T-helper 2 cell treated with Interferon-gamma antibody and Interleukin-4, amounts not matched to agents 100 ng/mL and 5 ng/mL, for 36 hours (primary cell): Measurements from ENCODE around the gene TTC29. TPM values are rescaled to one million over a fixed set of nuclear protein-coding genes. Genes with fewer than 3 reads are reported as not detected.
"Not testable (repeated sequence)": the region's sequence is repeated elsewhere in the genome, so short reads cannot be mapped to it uniquely, and the experiment has no call there.

Source experiments
- intact Hi-C: fragments of 100-400 bp; cut with micrococcal nuclease; formaldehyde crosslinking; loops from one replicate; pipeline ENCODE4 v1.15.1; 2023
- total RNA-seq: library from RNA; stranded (reverse); gene quantifications from 2 replicates; pipeline ENCODE4 v1.2.3, GENCODE V29; 2022

Gene TTC29
- total RNA-seq, 1 donor from 2014 or later, result not detected

DNA sequence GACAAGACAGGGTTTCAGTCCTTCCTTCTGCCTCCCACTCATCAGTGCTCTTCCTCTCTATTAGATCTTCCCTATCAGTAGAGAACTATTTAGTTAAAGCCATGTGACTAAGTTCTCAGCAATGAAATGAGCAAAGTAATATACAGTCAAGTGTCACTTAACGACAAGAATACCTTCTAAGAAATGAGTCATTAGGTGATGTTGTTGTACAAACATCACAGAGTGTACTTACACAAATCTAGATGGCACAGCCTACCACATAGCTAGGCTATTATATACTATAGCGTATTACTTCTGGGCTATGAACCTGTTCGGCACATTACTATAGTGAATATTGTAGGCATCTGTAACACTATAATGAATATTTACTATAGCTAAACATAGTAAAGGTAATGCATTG lies 235.7 kb downstream of the TTC29 start:
- intact Hi-C loops, result no loop called here

- intact Hi-C loops, result no loop called here
Measured at GRCh38 chr4:146699910-146700309, 245.8 kb downstream of the TTC29 start.

DNA sequence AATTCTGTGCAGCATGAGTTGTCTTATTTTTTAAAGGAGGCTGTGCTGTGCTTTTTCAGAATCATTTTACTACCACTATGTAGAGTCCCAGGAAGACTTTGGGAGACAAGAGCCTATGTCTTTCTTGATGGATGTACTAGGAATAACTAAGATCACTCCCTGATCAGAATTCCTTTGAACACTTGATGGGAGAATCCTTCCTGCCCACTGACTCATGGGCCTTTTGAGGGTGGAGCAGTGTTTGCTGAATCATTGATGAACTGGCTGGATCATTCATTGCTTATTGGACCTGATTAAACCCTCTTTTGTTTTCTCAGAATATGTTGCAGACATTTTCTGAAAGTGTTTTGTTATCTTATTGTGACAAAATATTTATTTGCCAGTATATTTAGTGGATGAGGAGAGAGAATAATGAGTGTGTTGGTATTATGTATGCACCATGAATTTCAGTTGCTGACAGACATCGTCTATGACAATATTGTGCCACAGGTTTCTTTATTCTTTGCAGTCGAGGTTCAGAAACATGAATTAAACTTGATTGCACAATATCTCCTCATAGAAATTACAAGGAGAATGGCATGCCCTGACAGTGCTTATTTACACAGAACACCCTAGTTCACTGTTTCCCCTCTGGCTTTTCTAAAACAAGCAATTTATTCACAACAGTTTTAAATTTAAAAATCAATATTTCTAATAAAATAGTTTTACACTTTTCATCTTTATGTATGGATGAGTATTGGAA lies 270.7 kb downstream of the TTC29 start:
- intact Hi-C loops, result no loop called here

GRCh38 chr4:146663968-146664311 lies 281.7 kb downstream of the TTC29 start:
- intact Hi-C loops, result not testable (repeated sequence)

DNA sequence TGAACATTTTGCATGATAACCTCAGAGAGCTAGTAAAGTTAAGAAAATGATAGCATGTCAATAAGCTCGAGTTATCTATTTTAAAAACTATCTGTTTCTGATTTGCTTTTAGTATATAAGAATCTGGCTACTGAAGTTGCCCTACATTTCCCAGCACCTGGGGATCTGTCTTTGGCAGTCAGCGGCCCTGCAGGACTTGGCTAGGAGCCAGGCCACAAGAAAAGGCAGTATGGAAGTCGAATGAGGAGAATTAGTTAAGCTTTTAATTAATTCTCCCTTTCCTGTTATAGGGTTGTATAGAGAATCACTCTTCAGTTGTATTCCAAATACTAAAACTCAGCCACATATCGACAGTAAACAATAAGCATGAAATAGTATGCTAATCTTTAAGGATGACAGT lies 284.3 kb downstream of the TTC29 start:
- intact Hi-C loops, result no loop called here
